Endometrium (tissue), 2 donors: Measurements from ENCODE around the gene C2orf81.

ENCODE experiments used
- FAIRE-seq: peaks from 2 replicates; lab custom pipeline; 2012; peaks lifted over from hg19 to GRCh38; lab: Jason Lieb, UNC
- donor health status: control.
- donor health status: control.

C2orf81 gene

GRCh38 chr2:74390606-74391005 lies 30.8 kb downstream of the C2orf81 start:
- FAIRE-seq, result no peak

GRCh38 chr2:74387346-74387745 lies 34.1 kb downstream of the C2orf81 start:
- FAIRE-seq, result no peak

- no peak for FAIRE-seq
Measured at GRCh38 chr2:74385396-74385795, 36.0 kb downstream of the C2orf81 start.

GRCh38 chr2:74384051-74384450 lies 37.4 kb downstream of the C2orf81 start:
- FAIRE-seq, result no peak

- no peak for FAIRE-seq
Measured at GRCh38 chr2:74383254-74383653, 38.2 kb downstream of the C2orf81 start.

GRCh38 chr2:74381751-74382150 lies 39.7 kb downstream of the C2orf81 start:
- no peak for FAIRE-seq

- no peak for FAIRE-seq
Measured at GRCh38 chr2:74379851-74380789, 41.3 kb downstream of the C2orf81 start, which contains the start of gene DCTN1. Gene DCTN1 (minus strand): TSS chr2:74380311. CDS start chr2:74380037, 274 bp downstream.

GRCh38 chr2:74378007-74378406 lies 43.4 kb downstream of the C2orf81 start:
- no peak for FAIRE-seq

GRCh38 chr2:74375838-74376237 lies 45.6 kb downstream of the C2orf81 start:
- no peak for FAIRE-seq

- no peak for FAIRE-seq
Measured at GRCh38 chr2:74374509-74375205, 46.8 kb downstream of the C2orf81 start.

- no peak for FAIRE-seq
Measured at GRCh38 chr2:74373985-74374384, 47.4 kb downstream of the C2orf81 start.

GRCh38 chr2:74373221-74373676 lies 48.2 kb downstream of the C2orf81 start:
- FAIRE-seq, result no peak

- no peak for FAIRE-seq
Measured at GRCh38 chr2:74372674-74373073, 48.7 kb downstream of the C2orf81 start.

- FAIRE-seq, result no peak
Measured at GRCh38 chr2:74371421-74371820, 50.0 kb downstream of the C2orf81 start.

GRCh38 chr2:74369976-74370375 lies 51.4 kb downstream of the C2orf81 start:
- no peak for FAIRE-seq

- no peak for FAIRE-seq
Measured at GRCh38 chr2:74368499-74368898, 52.9 kb downstream of the C2orf81 start.

- no peak for FAIRE-seq
Measured at GRCh38 chr2:74367789-74368188, 53.6 kb downstream of the C2orf81 start.

- no peak for FAIRE-seq
Measured at GRCh38 chr2:74366036-74366435, 55.4 kb downstream of the C2orf81 start.

GRCh38 chr2:74364533-74365505 lies 56.6 kb downstream of the C2orf81 start:
- no peak for FAIRE-seq
